ENCODE measurements around the gene COL13A1.

Gene COL13A1

GRCh38 chr10:69825604-69826003 lies 23.9 kb downstream of the COL13A1 start:
- DNase-seq (ENCODE audit: low read depth), result no peak
- no peak overlapping the region for H3K4me3 ChIP-seq (ENCODE audit: low read depth, low read length)
- no peak for TF ChIP-seq CTCF (IDR thresholded peaks at IDR 0.05; ENCODE audit: insufficient read depth, low read depth, low read length, missing control alignments)

DNA sequence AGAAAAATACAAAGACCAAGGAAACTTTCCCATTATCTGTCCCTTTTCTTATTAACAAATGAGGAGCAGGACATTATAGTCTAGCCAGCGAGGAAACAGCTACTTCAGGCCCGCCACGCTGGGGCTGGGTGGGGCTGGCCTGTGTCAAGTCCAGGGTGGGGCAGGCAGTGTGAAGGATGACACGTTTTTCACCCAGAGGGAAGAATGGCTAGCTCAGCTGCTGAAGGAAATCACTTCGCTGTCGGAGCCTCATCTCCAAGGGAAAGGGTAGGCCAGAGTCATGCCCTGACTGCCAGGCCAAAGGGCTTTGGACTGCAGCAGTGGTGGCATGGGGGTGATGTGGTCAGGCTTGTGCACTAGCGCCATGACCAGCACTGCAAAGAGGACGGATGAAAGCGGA lies 24.4 kb downstream of the COL13A1 start:
- H3K4me3 ChIP-seq (ENCODE audit: low read depth, low read length), result no peak overlapping the region
- no peak for DNase-seq (ENCODE audit: low read depth)
- TF ChIP-seq CTCF (IDR thresholded peaks at IDR 0.05; ENCODE audit: insufficient read depth, low read depth, low read length, missing control alignments), result no peak

GRCh38 chr10:69826789-69827554 lies 25.3 kb downstream of the COL13A1 start:
- DNase-seq (ENCODE audit: low read depth), result no peak
- H3K4me3 ChIP-seq (ENCODE audit: low read depth, low read length), result no peak overlapping the region
- no peak for TF ChIP-seq CTCF (IDR thresholded peaks at IDR 0.05; ENCODE audit: insufficient read depth, low read depth, low read length, missing control alignments)

DNA sequence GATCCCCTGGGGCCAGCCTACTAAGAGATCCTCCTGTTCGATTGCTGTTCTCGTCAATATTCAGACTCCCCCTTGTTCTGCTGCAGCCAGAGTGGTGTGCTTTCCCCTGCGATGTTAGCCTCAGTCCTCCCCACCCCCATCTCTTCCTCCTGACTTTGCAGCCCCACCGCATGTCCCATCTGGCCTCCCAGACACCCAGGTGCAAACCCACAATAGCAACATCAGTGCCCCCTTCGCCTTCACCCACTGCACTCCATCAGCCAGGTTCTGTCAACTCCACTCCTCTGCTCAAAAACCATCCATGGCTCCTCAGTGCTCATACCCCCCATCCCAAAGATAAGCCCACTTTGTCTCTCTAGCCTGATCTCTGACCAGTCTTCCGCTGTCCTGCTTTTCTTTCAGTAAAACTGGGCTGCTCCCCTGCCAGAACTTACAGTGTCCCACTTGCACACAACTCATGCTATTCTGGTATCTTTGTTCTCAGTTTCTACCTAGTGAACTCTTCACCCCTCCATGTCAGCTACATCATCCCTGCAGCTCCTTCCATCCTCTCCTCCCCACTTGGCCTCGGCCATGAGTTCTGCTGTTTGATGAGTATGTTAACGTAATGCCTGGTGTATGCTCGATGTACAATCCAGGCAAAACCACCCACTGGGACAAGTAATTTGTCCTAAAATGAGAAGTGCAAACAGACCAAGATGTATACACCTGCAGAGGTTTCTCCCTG lies 26.6 kb downstream of the COL13A1 start:
- H3K4me3 ChIP-seq (ENCODE audit: low read depth, low read length), result no peak overlapping the region
- TF ChIP-seq CTCF (IDR thresholded peaks at IDR 0.05; ENCODE audit: insufficient read depth, low read depth, low read length, missing control alignments), result no peak
- no peak for DNase-seq (ENCODE audit: low read depth)

DNA sequence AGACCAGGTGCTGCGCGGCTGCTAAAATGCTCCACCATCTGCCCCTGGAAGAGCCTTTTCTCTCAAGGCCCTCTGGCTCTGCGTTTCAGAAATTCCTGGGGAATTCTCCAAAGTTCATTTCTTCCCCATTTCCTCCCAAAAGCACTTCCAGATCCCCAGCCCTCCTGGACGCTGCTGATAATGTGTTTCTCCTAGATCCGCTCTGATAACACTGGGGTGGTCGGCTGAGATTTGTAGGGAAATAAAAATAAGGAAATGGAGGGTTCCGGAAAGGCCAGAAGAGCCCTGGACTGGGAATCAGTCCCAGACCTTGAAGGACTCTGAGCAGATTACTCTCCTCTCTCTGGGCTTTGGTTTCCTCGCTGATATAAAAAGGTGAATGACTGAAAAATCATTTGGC lies 28.1 kb downstream of the COL13A1 start:
- TF ChIP-seq CTCF (IDR thresholded peaks at IDR 0.05; ENCODE audit: insufficient read depth, low read depth, low read length, missing control alignments), result no peak
- DNase-seq (ENCODE audit: low read depth), result no peak
- no peak overlapping the region for H3K4me3 ChIP-seq (ENCODE audit: low read depth, low read length)

DNA sequence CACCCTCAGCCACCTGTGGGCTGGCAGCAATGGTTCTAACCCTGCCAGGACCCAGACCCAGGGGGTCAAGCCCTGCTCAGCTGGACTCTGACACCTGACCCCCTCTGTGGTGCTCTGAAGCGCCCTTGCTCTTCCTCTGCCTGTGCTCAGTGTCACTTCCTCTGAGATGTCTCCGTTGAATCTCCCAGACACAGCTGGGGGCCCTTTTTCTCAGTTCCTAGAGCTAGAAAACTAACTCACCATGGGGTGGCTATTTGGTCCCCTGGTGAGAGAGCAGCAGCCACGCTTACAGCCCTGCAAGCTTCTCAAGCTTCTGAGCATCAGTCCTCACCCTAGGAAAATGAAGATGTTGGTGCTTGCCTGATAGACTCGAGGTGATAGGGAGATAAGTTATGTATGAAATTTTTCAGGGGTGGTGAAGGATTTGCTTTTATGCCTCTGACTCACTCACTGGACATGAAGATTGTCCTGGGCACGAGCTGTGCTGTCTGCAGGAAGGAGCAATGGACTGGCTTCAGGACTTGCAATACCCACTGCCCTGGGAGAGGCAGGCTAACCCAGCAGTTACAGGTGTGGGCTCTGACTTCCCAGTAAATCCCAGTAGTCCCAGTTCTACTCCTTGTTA lies 29.6 kb downstream of the COL13A1 start:
- DNase-seq (ENCODE audit: low read depth), result no peak
- TF ChIP-seq CTCF (IDR thresholded peaks at IDR 0.05; ENCODE audit: insufficient read depth, low read depth, low read length, missing control alignments), result no peak
- no peak overlapping the region for H3K4me3 ChIP-seq (ENCODE audit: low read depth, low read length)

All from GM12865 (cell line).